Activated T-helper 2 cell treated with anti-CD3 and anti-CD28 coated beads, Interferon-gamma antibody, Interleukin-2, Interleukin-4, amounts not matched to agents 10 μg/mL and 5 μg/mL and 100 μg/mL, durations not matched to agents 14 hours and 24 hours and 36 hours (primary cell): Measurements from ENCODE around the gene GLB1L2. TPM values are rescaled to one million over a fixed set of nuclear protein-coding genes. Genes with fewer than 3 reads are reported as not detected.
"Not testable (repeated sequence)": the region's sequence is repeated elsewhere in the genome, so short reads cannot be mapped to it uniquely, and the experiment has no call there.

ENCODE experiments used
- DNase-seq: peaks from one replicate; pipeline ENCODE4 v3.0.0; 2021; ENCODE audit warnings: low spot score
- H3K27ac Mint-ChIP-seq: one replicate; pipeline ENCODE4 v1.8.0; 2021; ENCODE audit warnings: mixed read lengths
- H3K27me3 Mint-ChIP-seq: one replicate; pipeline ENCODE4 v1.8.0; 2021; ENCODE audit warnings: low read depth, mixed read lengths
- H3K36me3 Mint-ChIP-seq: one replicate; pipeline ENCODE4 v1.8.0; 2021; ENCODE audit warnings: low read depth, mixed read lengths
- H3K4me1 Mint-ChIP-seq: one replicate; pipeline ENCODE4 v1.8.0; 2021; ENCODE audit warnings: low read depth, mixed read lengths
- H3K4me3 Mint-ChIP-seq: one replicate; pipeline ENCODE4 v1.8.0; 2021; ENCODE audit warnings: low read depth, mild to moderate bottlenecking, moderate library complexity, mixed read lengths
- H3K9me3 Mint-ChIP-seq: one replicate; pipeline ENCODE4 v1.8.0; 2021; ENCODE audit warnings: mixed read lengths
- intact Hi-C: fragments of 100-400 bp; cut with micrococcal nuclease; formaldehyde crosslinking; loops from one replicate; pipeline ENCODE4 v1.15.1; 2023
- total RNA-seq: library from RNA; stranded (reverse); gene quantifications from 2 replicates; pipeline ENCODE4 v1.2.3, GENCODE V29; 2022

GLB1L2 gene, protein sequence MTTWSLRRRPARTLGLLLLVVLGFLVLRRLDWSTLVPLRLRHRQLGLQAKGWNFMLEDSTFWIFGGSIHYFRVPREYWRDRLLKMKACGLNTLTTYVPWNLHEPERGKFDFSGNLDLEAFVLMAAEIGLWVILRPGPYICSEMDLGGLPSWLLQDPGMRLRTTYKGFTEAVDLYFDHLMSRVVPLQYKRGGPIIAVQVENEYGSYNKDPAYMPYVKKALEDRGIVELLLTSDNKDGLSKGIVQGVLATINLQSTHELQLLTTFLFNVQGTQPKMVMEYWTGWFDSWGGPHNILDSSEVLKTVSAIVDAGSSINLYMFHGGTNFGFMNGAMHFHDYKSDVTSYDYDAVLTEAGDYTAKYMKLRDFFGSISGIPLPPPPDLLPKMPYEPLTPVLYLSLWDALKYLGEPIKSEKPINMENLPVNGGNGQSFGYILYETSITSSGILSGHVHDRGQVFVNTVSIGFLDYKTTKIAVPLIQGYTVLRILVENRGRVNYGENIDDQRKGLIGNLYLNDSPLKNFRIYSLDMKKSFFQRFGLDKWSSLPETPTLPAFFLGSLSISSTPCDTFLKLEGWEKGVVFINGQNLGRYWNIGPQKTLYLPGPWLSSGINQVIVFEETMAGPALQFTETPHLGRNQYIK
- 3.1 and 4.3 TPM in 2 replicates for total RNA-seq

DNA sequence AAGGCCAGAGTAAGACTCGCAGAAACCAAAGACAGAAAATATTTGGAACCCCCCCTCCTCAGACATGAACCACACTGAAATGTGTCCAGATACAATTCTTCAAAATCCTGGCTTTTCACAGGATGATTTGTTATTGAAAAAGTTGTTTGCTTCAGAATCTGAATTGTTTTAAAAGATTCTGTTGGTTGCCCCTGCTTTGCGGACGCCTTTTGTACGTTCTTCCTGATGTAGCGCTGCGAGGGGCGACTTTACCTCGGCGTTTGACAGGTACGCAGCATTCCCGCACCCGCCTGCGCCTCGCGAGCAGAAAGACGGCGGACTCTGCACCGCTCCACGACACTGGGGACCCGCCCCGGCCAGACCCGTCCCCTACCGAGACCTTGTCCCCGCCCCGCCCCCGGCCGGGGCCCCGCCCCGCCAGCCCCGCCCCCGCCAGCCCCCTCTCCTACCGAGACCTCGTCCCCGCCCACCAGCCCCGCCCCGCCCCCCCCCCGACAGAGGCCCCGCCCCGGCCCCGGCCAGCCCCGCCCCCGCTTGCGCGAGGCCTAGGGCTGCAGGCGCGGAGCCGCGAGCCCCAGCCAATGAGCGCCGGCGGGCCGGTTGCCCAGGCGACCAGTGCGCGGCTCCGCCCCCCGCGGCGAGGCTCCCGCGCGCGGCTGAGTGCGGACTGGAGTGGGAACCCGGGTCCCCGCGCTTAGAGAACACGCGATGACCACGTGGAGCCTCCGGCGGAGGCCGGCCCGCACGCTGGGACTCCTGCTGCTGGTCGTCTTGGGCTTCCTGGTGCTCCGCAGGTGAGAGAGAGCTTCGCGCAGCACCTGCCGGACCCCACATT, at the start of gene GLB1L2:
TSS of gene GLB1L2 (plus strand) at position 635 of the 835 bp plus-strand sequence. CDS start at position 709, 74 bp downstream.
- H3K36me3 Mint-ChIP-seq = no peaks in the 10 kb centered on the region
- peak within 1 kb of the TSS; percentile 77 for H3K4me3 Mint-ChIP-seq
- H3K9me3 Mint-ChIP-seq = no peaks in the 10 kb centered on the region
- peaks cover 9% of the 10 kb centered on the region for H3K4me1 Mint-ChIP-seq
- DNase-seq = peak; percentile 78
- peaks cover 50% of the 10 kb centered on the region for H3K27me3 Mint-ChIP-seq
- H3K27ac Mint-ChIP-seq = no peak within 1 kb of the TSS
- intact Hi-C loops = loop anchor here (1.0 to 5.0 kb wide), 3 partner anchors 56 to 404 kb away; partner anchors contain the start of genes ACAD8 and THYN1

DNA sequence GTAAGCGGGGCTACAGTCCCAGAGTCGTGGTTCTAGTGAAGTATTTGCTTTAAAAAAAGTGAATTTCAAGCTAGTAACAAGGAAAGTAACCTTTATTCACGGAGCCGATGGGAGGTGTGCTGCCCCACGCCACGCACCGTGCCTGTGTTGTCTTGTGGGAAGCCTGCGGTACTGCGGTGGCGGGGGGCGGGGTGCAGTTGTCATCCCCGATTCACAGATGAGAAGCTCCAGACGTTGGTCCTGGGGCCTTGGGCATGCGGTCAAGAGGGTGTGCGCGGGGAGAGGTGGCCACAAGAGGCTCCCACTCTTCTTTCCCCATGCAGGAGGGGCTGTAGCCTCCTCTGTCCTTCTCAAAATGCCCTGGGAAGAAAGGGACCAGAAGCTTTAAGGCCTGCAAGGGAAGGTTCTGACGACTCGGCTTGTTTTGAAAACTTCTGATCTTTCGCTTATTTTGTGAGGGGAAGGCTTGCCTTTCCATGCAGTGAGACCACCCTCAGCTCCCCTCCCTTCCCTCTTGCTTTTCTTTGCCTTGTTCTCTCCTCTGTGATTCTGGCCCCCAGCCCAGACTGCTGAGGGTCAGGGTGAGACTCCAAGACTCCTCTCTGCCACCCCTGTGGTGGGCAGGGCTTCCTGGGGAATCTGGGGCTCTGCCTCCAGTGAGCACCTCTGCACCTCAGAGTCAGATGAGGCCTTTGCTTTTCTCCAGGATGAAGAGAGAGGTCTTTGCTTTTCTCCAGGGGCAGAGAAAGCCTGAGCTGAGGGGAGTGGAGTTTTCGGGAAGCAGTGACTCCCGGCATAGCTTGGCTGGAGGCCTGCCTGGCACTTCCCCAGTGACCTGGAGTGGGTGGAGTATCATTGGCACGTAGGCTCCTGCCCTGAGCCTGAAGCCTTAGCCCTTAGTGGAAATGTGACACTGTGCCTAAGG, 49.4 kb upstream of the GLB1L2 start:
- Mint-ChIP-seq H3K36me3 (peaks cover 40% of the 10 kb centered on the region), H3K27me3 (no peaks in the 10 kb centered on the region), H3K4me3 (no peak overlapping the region), H3K4me1 (peaks cover 14% of the 10 kb centered on the region), H3K9me3 (peaks cover 5% of the 10 kb centered on the region), H3K27ac (no peak overlapping the region)
- intact Hi-C loops = no loop called here
- peak; percentile 4 for DNase-seq

DNA sequence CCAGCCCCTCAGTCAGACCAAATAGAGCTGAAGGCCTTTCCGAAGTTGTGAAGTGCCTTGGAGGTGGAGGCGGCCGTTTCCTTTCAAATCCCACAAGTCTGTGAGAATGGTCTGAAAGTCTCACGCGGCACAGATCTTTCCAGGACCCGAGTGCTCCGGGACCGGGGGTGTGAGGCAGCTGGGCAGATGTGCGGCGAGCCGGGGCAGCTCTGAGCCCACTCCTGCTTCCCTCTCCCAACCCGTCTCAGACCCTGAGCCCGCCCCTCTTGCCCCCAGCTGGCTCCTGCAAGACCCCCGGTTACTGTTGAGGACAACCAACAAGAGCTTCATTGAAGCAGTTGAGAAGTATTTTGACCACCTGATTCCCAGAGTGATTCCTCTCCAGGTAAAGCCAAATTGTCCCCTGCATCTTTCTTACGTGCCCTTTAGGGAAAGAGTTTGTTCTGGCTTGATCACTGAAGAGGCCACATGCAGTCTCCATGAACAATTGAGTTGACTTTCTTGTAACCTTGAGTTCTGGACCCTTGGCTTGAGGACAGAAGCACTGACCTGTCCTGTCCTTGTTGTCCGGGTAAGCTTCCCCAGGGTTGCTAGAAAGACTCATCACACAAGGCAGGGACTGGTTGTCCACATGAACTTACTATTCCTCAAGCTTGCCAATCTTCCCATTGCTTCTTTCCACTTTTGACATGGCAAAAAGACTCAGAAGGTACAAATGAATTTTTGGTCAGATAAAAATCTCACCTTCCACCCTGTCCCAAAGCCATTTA, 48.1 kb upstream of the GLB1L2 start:
- no peaks in the 10 kb centered on the region for H3K27me3 Mint-ChIP-seq
- DNase-seq = peak; percentile 6
- H3K9me3 Mint-ChIP-seq = peaks cover under 1% of the 10 kb centered on the region
- H3K27ac Mint-ChIP-seq = no peak overlapping the region
- intact Hi-C loops = no loop called here
- no peak overlapping the region for H3K4me3 Mint-ChIP-seq
- H3K36me3 Mint-ChIP-seq = peaks cover 35% of the 10 kb centered on the region
- H3K4me1 Mint-ChIP-seq = peaks cover 12% of the 10 kb centered on the region

DNA sequence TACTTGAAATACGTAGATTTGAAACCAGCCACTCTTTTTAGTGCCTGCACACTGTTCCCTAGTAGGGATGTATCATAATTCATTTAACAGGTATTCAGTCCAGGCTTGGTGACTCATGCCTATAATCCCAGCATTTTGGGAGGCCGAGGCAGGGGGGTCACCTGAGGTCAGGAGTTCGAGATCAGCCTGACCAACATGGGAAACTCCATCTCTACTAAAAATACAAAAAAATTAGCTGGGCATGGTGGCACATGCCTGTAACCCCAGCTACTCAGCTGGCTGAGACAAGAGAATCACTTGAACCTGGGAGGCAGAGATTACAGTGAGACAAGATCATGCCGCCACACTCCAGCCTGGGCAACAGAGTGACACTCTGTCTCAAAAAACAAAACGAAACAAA, 47.4 kb upstream of the GLB1L2 start:
- H3K9me3 Mint-ChIP-seq, H3K27ac Mint-ChIP-seq, H3K27me3 Mint-ChIP-seq, DNase-seq, H3K4me1 Mint-ChIP-seq, intact Hi-C loops, H3K4me3 Mint-ChIP-seq: not testable (repeated sequence)
- peaks cover 28% of the 10 kb centered on the region for H3K36me3 Mint-ChIP-seq

DNA sequence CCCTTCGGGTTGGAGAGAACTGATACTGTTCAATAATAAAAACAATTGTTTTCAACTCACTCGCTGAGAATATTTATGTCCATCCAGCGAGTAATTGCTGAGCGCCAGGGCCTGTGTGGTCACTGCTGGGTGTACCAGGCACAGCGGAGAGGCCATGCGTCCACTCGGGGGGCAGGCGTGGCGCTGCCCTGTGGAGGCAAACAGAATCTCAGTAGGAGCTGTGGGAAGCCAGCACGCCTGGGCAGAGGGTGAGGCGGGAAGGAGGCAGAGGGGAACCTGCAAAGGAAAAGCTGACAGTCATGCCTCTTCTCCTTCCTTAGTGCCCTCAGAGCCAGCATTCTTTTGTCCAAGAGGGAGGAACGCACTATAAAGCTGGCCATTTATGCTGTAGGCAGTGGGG, 44.2 kb upstream of the GLB1L2 start:
- Mint-ChIP-seq H3K4me1 (peaks cover 2% of the 10 kb centered on the region), H3K27ac (no peak overlapping the region), H3K36me3 (peaks cover 14% of the 10 kb centered on the region), H3K4me3 (no peak overlapping the region), H3K27me3 (no peaks in the 10 kb centered on the region), H3K9me3 (no peaks in the 10 kb centered on the region)
- DNase-seq = no peak
- intact Hi-C loops = no loop called here

DNA sequence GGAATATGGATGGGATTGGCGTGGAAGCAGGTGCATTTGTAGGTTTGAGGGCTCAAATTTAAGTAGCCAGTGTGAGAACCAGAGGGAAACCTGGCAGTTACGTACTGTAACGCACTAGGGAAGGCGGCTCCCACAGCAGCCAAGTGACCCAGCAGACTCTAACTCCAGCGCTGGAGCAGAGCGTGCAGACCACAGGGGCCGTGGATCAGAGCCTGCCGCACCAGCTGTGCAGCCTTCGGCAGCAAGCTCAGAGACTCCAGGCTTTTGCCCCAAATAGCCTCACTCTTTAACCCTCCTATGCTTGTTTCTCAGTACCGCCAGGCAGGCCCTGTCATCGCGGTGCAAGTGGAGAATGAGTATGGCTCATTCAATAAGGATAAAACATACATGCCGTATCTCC, 43.3 kb upstream of the GLB1L2 start:
- Mint-ChIP-seq H3K4me1 (peaks cover 2% of the 10 kb centered on the region), H3K36me3 (peaks cover 11% of the 10 kb centered on the region), H3K27me3 (no peaks in the 10 kb centered on the region), H3K27ac (no peak overlapping the region), H3K4me3 (no peak overlapping the region), H3K9me3 (no peaks in the 10 kb centered on the region)
- no peak for DNase-seq
- intact Hi-C loops = no loop called here

DNA sequence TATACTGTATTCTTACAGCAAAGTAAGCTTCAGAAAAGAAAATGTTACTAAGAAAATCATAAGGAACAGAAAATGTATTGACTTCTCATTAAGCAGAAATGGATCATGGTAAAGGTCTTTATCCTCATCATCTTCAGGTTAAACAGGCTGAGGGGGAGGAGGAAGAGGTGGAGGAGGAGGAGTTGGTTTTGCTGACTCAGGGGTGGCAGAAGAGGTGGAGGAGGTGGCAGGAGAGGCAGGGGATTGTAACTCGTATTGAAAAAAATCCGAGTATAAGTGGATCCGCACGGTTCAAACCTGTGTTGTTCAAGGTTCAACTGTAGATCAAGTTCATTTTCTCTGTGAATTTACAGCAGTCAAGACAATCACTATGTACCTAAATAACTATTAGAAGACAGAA, 42.6 kb upstream of the GLB1L2 start:
- DNase-seq = no peak
- Mint-ChIP-seq H3K4me3 (no peak overlapping the region), H3K36me3 (peaks cover 5% of the 10 kb centered on the region), H3K9me3 (no peaks in the 10 kb centered on the region), H3K27me3 (no peaks in the 10 kb centered on the region), H3K27ac (no peak overlapping the region), H3K4me1 (peaks cover 2% of the 10 kb centered on the region)
- intact Hi-C loops = no loop called here

DNA sequence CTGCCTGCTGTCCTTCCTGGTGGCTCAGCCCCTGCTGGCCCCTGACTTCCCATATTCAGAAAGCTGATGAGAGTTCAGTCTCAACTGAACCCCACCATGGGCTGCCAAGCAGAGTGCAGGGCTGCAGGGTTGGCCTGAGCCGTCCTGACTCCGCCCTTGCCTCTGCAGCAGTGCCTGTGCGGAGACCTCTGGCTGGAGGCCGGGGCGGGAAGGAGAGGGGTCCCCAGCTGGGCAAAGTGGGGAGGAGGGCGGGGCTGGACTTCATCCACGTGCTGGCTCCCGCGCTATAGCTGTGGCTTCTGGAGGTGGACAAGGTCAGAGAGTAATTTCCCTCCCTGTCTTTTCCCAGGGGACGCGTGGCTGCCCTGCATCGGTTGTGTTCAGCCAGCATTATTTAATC, 42.0 kb upstream of the GLB1L2 start:
- Mint-ChIP-seq H3K27me3 (no peaks in the 10 kb centered on the region), H3K4me3 (no peak overlapping the region)
- no peak for DNase-seq

DNA sequence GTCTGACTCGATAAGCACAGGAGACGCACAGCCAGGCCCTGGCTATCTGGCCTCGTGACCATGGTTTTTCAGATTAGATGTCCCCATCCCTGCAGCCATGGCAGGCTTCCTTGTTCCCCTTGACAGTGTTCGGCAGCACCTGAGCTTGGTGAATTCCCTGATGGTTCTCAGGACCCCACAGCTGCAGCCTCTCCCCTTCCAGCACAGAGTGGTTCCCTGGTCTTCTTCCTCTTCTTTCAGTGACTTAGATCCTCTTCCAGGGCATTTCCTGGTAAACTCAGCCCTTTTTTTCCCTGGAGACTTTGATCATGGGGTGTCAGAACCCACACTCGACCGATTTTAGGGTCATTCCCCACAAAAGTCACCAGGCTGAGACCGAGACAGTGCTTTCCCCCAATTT, 41.1 kb upstream of the GLB1L2 start:
- peaks cover 10% of the 10 kb centered on the region for H3K4me1 Mint-ChIP-seq
- H3K36me3 Mint-ChIP-seq = peaks cover 13% of the 10 kb centered on the region
- H3K27me3 Mint-ChIP-seq = no peaks in the 10 kb centered on the region
- no peak for DNase-seq
- no peaks in the 10 kb centered on the region for H3K9me3 Mint-ChIP-seq
- H3K4me3 Mint-ChIP-seq = no peak overlapping the region
- intact Hi-C loops = no loop called here
- H3K27ac Mint-ChIP-seq = no peak overlapping the region

More for the DNA sequence above, 42.0 kb upstream of the GLB1L2 start:
- H3K36me3 Mint-ChIP-seq = peaks cover 8% of the 10 kb centered on the region
- H3K4me1 Mint-ChIP-seq = peaks cover 7% of the 10 kb centered on the region
- no peak overlapping the region for H3K27ac Mint-ChIP-seq
- H3K9me3 Mint-ChIP-seq = no peaks in the 10 kb centered on the region
- intact Hi-C loops = no loop called here

DNA sequence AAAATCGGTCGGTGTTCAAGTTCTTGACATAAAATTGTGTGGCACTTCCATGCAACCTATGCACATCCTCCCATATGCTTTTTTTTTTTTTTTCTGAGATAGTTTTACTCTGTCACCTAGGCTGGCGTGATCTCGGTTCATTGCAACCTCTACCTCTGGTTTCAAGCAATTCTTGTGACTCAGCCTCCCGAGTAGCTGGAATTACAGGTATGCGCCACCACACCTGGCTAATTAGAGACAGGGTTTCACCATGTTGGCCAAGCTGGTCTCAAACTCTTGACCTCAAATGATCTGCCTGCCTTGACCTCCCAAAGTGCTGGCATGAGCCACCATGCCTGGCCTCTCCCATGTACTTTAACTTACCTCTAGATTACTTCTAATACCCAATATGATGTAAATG, 40.6 kb upstream of the GLB1L2 start:
- Mint-ChIP-seq H3K27ac (no peak overlapping the region), H3K4me3 (no peak overlapping the region), H3K27me3 (no peaks in the 10 kb centered on the region), H3K4me1 (peaks cover 10% of the 10 kb centered on the region), H3K36me3 (peaks cover 17% of the 10 kb centered on the region), H3K9me3 (no peaks in the 10 kb centered on the region)
- no peak for DNase-seq
- intact Hi-C loops = no loop called here

DNA sequence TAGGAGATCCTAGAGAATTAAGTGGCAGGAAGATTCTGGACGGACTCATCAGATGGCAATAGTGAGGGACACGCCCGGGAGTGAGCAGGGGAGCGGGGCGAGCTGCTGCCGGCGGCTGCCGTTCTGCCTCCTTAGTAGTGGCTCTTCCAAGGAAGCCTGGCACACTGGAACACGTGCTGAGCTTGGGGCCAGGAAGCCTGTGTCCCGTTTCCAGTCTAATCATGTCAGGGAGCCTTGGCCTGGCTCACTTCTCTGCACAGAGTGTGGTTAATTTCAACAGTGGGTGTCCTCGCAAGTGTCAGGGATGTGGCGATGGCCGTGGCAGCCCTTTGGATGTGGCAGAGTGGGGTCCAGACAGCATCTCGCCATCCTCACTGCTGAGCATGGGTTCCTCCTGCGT, 39.1 kb upstream of the GLB1L2 start:
- Mint-ChIP-seq H3K4me1 (peaks cover 10% of the 10 kb centered on the region), H3K36me3 (peaks cover 17% of the 10 kb centered on the region), H3K27me3 (no peaks in the 10 kb centered on the region), H3K4me3 (no peak overlapping the region), H3K9me3 (no peaks in the 10 kb centered on the region), H3K27ac (no peak overlapping the region)
- intact Hi-C loops = no loop called here
- DNase-seq = no peak
